Measurements from ENCODE around the gene RPL13. TPM values are rescaled to one million over a fixed set of nuclear protein-coding genes. Genes with fewer than 3 reads are reported as not detected.

Gene RPL13
- total RNA-seq, 1 donor from 2014 or later = 1,727 TPM

- no peak for DNase-seq
- ATAC-seq = no peak
- Histone ChIP-seq H3K4me1 (peaks cover 15% of the 10 kb centered on the region), H3K27ac (no peak overlapping the region), H3K36me3 (peaks cover 63% of the 10 kb centered on the region), H3K4me3 (no peak overlapping the region), H3K27me3 (ENCODE audit: low read depth) (no peaks in the 10 kb centered on the region), H3K9me3 (no peaks in the 10 kb centered on the region)
- intact Hi-C loops (cut with DNase I) = no loop called here
- no peak for TF ChIP-seq CTCF (IDR thresholded peaks at IDR 0.05)
Observed at GRCh38 chr16:89538286-89538685, 22.2 kb upstream of the RPL13 start.

- no peaks in the 10 kb centered on the region for H3K9me3 ChIP-seq
- intact Hi-C loops (cut with DNase I) = no loop called here
- ATAC-seq = no peak
Observed at GRCh38 chr16:89540557-89540956, 19.9 kb upstream of the RPL13 start.

GRCh38 chr16:89541792-89542191 is 18.7 kb upstream of the RPL13 start:
- Histone ChIP-seq H3K4me3 (no peak overlapping the region), H3K27ac (no peak overlapping the region), H3K9me3 (no peaks in the 10 kb centered on the region), H3K27me3 (ENCODE audit: low read depth) (no peaks in the 10 kb centered on the region), H3K36me3 (peaks cover 67% of the 10 kb centered on the region), H3K4me1 (no peaks in the 10 kb centered on the region)
- no peak for ATAC-seq
- no peak for TF ChIP-seq CTCF (IDR thresholded peaks at IDR 0.05)
- intact Hi-C loops (cut with DNase I) = no loop called here
- no peak for DNase-seq

More at GRCh38 chr16:89540557-89540956, 19.9 kb upstream of the RPL13 start:
- H3K36me3 ChIP-seq = peaks cover 59% of the 10 kb centered on the region
- TF ChIP-seq CTCF (IDR thresholded peaks at IDR 0.05) = no peak
- DNase-seq = no peak
- no peaks in the 10 kb centered on the region for H3K27me3 ChIP-seq (ENCODE audit: low read depth)
- H3K4me3 ChIP-seq = no peak overlapping the region
- no peak overlapping the region for H3K27ac ChIP-seq
- no peaks in the 10 kb centered on the region for H3K4me1 ChIP-seq

- Histone ChIP-seq H3K27ac (no peak overlapping the region), H3K36me3 (peaks cover 69% of the 10 kb centered on the region), H3K4me3 (no peak overlapping the region), H3K9me3 (no peaks in the 10 kb centered on the region), H3K27me3 (ENCODE audit: low read depth) (no peaks in the 10 kb centered on the region), H3K4me1 (no peaks in the 10 kb centered on the region)
- ATAC-seq = no peak
- intact Hi-C loops (cut with DNase I) = no loop called here
- TF ChIP-seq CTCF (IDR thresholded peaks at IDR 0.05) = no peak
- no peak for DNase-seq
Observed at GRCh38 chr16:89544113-89544512, 16.4 kb upstream of the RPL13 start.

- H3K36me3 ChIP-seq = peaks cover 75% of the 10 kb centered on the region
- no peak for TF ChIP-seq CTCF (IDR thresholded peaks at IDR 0.05)
- H3K4me1 ChIP-seq = no peaks in the 10 kb centered on the region
- no peaks in the 10 kb centered on the region for H3K9me3 ChIP-seq
- DNase-seq (no peak), ATAC-seq (peak in 1 of 2 donors; percentile 7)
- H3K4me3 ChIP-seq = no peak overlapping the region
- H3K27ac ChIP-seq = no peak overlapping the region
- H3K27me3 ChIP-seq (ENCODE audit: low read depth) = no peaks in the 10 kb centered on the region
- intact Hi-C loops (cut with DNase I) = no loop called here
Observed at GRCh38 chr16:89544713-89545043, 15.8 kb upstream of the RPL13 start.

All from lower lobe of right lung (tissue), 2 donors.